Jurkat, Clone E6-1 (cell line): ENCODE data around the gene PIH1D1.

Source experiments
- DNase-seq: peaks from one replicate; pipeline ENCODE4 v3.0.0-alpha.2; 2011; ENCODE audit warnings: low read depth, low spot score
- H3K4me3 ChIP-seq: 2 replicates; pipeline ENCODE4 v1.5.1; 2011; ENCODE audit warnings: mild to moderate bottlenecking, low read length, control low read depth, moderate library complexity

PIH1D1 gene

GRCh38 chr19:49425178-49425577 lies 26.4 kb downstream of the PIH1D1 start, which contains the start of gene GFY:
GFY (plus strand) TSS chr19:49425388; CDS start chr19:49426431, 1,043 bp downstream.
- no peak within 1 kb of the TSS for H3K4me3 ChIP-seq

GRCh38 chr19:49423985-49424303 lies 27.7 kb downstream of the PIH1D1 start:
- peak; percentile 48 for DNase-seq
- H3K4me3 ChIP-seq, result no peak overlapping the region

More at GRCh38 chr19:49425178-49425577, 26.4 kb downstream of the PIH1D1 start, which contains the start of gene GFY:
- no peak for DNase-seq

- no peak within 1 kb of the TSS for H3K4me3 ChIP-seq
- DNase-seq, result no peak
Measured at GRCh38 chr19:49423071-49423984, 28.3 kb downstream of the PIH1D1 start, which contains the start of gene PTH2. PTH2 (minus strand) TSS chr19:49423441; CDS start chr19:49423339, 102 bp downstream.

GRCh38 chr19:49422407-49423070 lies 29.1 kb downstream of the PIH1D1 start:
- no peak overlapping the region for H3K4me3 ChIP-seq
- no peak for DNase-seq

- no peak for DNase-seq
- H3K4me3 ChIP-seq, result no peak overlapping the region
Measured at GRCh38 chr19:49421878-49422202, 29.8 kb downstream of the PIH1D1 start.

- H3K4me3 ChIP-seq, result no peak overlapping the region
- no peak for DNase-seq
Measured at GRCh38 chr19:49421039-49421877, 30.4 kb downstream of the PIH1D1 start.

- no peak overlapping the region for H3K4me3 ChIP-seq
Measured at GRCh38 chr19:49420227-49420626, 31.4 kb downstream of the PIH1D1 start.

GRCh38 chr19:49419173-49419572 lies 32.4 kb downstream of the PIH1D1 start:
- DNase-seq, result no peak
- no peak overlapping the region for H3K4me3 ChIP-seq

More at GRCh38 chr19:49420227-49420626, 31.4 kb downstream of the PIH1D1 start:
- DNase-seq, result no peak

- H3K4me3 ChIP-seq, result no peak overlapping the region
- DNase-seq, result no peak
Measured at GRCh38 chr19:49418511-49418910, 33.1 kb downstream of the PIH1D1 start.

- DNase-seq, result no peak
- no peak overlapping the region for H3K4me3 ChIP-seq
Measured at GRCh38 chr19:49417088-49417487, 34.5 kb downstream of the PIH1D1 start.

- DNase-seq, result no peak
- H3K4me3 ChIP-seq, result no peak overlapping the region
Measured at GRCh38 chr19:49415810-49416200, 35.8 kb downstream of the PIH1D1 start.

- no peak overlapping the region for H3K4me3 ChIP-seq
- DNase-seq, result no peak
Measured at GRCh38 chr19:49415102-49415809, 36.4 kb downstream of the PIH1D1 start.

- no peak for DNase-seq
- no peak overlapping the region for H3K4me3 ChIP-seq
Measured at GRCh38 chr19:49414256-49414655, 37.4 kb downstream of the PIH1D1 start.

- DNase-seq, result no peak
- no peak overlapping the region for H3K4me3 ChIP-seq
Measured at GRCh38 chr19:49413348-49413747, 38.3 kb downstream of the PIH1D1 start.

GRCh38 chr19:49411681-49412326 lies 39.8 kb downstream of the PIH1D1 start:
- H3K4me3 ChIP-seq, result no peak overlapping the region
- DNase-seq, result no peak

GRCh38 chr19:49409441-49410029 lies 42.1 kb downstream of the PIH1D1 start:
- peak overlapping the region; percentile 33 for H3K4me3 ChIP-seq
- DNase-seq, result peak; percentile 69

GRCh38 chr19:49408816-49409440 lies 42.7 kb downstream of the PIH1D1 start:
- peak overlapping the region; percentile 33 for H3K4me3 ChIP-seq

More at GRCh38 chr19:49408816-49409440, 42.7 kb downstream of the PIH1D1 start:
- no peak for DNase-seq
